GM21825 (cell line): ENCODE measurements around the gene RTL1.

Experiments used
- ATAC-seq: cut with Tn5 transposase; IDR thresholded peaks from one replicate; pipeline ENCODE4 v1.9.1; 2021; ENCODE audit warnings: mild to moderate bottlenecking, moderate library complexity; ENCODE audit not compliant: unreplicated experiment

RTL1 gene

DNA sequence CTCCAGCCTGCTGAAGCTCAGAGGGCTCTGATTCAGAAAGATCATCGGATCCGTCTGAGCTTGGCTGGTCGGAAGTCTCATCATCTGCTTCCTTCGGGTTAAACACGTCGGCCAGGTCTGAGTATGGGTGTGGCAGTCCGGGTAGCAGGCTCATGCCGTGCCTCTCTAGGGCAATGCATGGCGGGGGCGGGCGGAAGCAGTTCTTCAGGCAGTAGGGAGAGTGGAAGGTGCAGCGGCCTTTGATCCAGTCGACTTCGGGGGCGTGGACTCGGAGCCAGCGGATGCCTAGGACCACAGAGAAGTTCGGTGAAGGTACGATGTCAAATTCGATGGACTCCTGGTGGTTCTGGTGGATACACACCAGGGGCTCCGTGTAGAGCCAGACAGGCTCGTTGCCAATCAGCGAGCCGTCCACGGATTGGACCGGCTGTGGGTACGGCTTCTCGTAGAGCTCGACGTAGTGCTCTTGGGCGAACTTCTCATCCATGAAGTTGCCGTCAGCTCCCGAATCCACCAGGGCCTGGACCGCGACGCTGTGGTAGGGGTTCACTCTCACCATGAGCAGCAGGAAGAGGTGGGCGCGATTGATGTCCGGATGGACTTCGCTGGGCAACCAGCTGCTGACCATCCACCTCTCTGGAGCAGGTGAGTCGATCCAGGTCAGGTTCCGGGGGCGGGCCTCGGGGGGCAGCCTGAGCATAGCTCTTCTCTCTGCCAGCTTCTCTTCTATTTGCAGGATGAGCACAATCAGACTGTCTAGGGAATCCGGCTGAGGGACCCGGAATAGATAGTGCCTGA, 20.3 kb downstream of the RTL1 start:
- no peak for ATAC-seq

DNA sequence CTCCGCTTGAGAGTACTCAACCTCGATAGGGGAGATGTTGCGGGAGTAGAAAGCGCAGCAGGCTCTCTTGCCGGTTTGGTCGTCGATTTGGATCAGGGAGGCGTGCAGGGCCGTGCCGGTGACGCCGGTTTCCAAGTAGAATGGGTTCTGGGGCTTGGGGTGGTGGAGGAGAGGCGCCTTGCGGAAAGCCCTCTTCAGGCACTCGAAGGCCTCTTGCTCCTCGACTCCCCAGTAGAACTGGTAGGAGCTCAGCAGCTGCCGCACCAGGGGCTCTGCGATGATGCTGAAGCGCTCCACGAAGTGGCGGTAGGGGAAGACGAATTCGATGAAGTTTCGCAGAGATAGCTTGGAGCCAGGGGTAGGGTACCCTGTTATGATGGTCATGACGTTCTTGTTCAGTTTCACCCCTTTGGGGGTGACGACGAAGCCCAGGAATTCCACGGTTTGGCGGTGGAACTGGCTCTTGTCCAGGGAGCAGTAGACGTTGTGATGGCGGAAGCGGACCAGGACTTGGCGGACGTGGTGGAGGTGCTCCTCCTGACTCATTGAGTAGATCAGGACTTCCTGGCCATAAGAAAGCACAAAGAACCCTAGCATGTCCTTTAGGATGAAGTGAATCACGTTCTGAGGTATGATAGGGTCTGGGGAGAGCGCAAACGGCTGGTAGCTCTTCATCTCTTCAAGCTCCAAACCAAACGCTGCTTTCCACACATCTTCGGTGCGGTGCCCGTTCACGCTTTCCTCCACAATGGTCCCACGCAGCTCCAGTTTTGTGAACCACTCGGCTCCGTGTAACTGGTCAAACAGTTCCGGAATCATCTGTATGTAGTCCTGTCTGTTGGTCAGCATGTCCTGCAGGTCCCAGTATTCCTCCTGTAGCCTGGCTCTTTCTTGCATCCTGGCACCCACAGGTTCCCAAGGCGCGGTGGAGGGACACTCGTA, 21.2 kb downstream of the RTL1 start:
- no peak for ATAC-seq

DNA sequence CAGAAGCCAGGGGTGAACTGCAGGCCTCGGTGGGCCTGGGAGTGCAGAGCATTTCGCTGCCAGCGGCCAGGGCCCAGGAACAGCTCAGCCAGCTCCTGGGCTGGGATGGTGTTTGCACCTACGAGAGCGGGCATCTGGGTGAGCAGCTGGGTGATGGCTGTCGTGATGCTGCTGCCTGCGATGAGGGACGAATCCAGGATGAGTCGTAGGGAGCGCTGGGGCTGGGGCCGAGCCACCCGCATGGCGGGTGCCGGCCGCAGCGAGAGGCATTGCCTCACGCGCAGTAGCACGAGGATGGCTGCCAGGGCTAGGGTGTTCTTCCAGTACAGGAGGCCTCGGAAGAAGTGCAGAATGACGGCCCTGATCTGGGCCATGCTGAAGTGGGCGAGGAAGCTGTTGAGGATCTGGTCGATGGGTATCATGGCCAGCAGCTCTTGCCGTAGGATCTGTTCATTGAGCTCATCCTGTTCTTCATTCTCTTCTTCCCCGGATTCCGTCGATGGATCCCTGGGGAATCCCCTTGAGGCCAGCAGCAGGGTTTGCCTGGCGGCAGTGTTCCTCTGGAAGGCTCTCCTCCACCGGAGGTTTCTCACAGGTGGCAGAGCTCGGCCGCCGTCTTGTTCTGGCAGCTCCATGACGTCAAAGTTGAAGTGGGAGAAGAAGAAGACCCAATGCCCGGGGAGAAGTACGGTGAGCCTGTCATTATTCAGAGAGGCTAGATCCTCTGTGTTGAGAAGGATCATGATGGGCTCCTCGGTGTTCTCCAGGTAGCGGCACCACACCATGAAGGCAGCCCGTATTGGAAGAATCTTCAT, 22.1 kb downstream of the RTL1 start:
- ATAC-seq, result no peak

DNA sequence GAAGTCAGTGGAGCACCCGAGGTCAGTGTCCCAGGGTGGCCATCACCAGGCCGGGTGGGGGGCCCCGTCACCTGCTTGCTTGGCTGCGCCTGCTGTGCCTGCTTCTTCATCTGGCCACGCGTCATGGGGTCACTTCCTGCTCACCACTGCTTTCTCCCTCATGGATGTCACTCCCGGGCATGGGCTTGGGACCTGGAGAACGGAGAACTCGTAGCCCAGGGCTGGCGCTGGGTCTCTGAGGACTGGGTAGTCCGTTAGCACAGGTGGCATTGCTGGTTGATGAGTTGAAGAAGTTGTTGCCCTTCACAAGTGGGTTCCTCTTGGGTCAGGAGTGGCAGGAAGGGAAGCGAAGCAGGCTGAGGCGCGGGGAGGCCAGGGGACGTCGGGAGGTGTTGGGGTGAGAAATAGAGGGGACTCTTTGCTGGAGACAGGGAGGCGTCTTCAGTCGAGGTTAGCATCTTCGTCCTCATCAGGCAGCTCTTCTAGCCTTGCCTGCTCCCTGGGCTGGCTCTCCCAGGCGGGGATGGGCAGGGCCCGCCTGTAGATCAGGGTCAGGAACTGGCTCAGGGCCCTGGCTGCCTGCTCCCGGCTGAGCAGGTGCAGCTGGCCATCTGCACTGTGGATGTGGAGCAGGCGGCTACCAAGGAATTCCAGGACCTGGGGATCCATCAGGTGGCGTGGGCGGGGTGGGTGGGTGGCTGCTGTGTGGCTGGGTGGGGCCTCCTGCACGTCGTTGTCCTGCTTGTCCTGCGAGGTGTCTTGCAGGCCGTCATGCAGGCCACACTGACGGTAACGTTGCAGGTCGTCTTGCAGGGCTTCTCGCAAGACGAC, 23.0 kb downstream of the RTL1 start:
- ATAC-seq, result no peak

DNA sequence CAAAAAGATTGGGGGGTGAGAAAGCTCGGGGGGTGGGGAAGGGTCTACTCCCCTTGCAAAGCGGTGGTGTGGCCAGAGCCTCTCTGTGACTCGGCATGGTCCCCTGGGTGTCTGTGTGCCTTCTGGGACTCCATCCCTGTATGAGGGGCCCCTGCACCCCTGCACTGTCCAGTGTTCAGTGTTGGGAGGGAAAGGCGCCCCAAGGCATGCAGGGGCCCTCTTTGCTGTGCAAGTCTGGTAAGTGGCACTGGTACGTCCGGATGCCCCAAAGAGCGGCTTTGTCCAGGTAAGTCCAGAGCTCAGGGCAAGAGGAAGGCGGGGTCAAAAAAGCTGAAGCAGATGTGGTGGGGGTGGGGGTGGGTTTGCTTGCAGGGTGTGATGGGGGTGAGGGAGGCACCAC, 23.7 kb downstream of the RTL1 start:
- ATAC-seq, result no peak

DNA sequence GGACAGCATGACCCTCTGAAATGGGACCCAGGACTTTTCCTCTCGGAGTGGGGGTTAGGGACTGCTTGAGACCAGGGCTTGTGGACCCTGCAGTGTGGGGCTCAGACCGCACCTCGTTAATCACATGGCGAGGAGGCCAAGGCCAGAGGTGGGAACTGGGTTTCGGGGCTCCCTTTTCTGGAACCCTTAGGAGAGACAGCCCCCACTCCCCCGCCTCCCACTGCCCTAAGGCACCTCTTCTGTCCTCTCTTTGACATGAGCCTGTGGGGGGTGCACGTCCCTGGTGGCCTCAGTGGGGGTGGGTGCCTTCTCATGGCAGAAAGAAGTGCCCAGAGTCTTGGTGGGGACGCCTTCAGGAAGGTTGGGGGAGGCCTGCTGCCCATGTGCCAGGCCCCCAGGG, 24.3 kb downstream of the RTL1 start:
- ATAC-seq, result no peak

DNA sequence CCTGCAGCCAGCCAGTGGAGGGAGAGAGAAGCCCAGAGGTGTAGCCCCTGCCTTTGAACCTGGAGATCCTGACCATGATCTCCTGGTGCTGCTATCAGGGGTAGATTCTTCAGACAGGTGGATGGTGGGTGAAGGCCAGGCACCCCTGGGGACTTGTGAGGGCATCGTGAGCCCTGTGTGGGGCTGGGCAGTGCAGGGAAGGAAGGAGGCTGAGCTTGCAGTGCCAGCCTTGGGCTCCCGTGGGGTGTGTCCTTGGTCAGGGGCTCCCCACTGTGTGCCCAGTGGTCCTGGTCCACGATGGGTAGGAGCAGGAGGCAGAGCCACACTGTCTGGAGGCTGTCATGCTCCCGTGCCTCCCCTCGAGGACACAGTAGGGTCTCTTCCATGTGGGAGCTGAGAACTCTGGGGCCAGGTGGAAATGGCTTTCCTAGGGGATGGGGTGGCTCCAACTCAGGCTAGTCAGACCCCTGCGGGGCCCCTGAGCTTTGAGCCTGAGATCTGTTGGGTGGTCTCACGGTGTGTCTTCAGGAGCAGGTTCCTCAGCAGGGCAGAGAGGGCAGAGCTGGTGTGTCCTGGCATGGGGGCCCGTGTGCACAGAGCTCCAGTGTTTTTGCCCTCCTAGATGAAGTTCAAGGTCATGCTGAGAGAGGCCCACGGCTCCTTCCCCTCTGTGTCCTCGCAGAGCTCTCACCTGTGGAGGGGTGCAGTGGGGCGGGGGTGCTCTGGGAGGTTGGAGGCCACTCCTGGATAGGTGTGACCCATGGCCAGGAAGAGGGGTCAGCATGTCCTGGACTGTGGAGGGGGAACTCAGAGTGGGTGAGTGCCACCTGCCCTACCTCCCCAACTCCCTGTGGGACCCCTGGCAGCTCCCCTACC, 25.0 kb downstream of the RTL1 start:
- no peak for ATAC-seq

DNA sequence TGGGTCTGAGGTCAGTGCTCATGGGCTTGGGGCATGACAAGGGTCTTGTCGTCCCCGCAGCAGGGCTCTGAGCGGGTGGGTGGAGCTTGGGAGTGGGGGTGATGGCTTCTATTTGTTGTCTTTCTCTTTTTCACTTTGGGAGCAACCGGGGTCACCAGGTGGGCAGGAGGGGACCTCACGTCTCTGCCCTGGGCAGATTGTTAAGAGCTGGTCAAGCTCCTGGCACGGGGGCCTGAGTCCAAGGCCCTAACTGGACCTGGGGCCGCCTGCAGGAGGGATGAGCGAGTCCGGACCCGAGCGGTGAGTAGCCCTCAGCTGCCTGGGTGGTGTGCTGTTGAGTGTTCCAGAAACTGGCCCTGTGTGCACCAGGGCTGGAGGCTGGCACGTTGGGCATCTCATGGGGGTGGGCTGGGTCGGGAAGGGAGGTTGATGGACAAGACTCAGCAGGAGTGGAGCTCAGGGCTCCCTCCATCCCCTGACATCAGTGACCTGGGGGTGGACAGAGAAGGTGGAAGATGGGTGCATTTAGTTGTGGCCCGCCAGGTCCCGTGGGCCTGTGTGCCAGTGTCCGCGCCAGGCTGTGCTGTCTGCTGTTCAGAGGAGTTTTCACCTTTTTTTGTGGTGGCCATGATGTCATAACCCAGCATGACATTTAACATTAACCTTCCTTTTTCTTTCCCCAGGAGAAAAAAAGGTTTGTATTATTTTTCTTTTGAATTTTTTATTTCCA, 27.5 kb downstream of the RTL1 start:
- no peak for ATAC-seq

DNA sequence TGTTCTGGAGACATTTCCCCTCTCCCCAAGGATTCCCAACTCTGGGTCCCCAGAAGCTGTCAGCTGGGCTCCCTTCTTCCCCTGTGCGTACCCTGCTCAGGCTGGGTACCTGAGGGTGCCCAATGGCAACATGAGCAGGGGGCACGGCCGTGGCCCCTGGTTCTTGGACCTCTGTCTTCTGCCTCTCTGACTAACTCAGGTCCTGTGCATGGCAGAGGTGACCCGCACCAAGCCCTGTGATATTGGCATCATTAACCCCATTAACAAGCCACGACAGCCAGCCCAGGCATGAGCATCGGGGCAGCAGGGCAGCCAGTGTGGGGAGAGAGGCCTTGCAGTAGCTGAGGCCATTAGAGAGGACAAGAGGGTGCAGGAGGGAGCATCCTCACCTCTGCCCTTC, 28.4 kb downstream of the RTL1 start:
- ATAC-seq, result no peak

DNA sequence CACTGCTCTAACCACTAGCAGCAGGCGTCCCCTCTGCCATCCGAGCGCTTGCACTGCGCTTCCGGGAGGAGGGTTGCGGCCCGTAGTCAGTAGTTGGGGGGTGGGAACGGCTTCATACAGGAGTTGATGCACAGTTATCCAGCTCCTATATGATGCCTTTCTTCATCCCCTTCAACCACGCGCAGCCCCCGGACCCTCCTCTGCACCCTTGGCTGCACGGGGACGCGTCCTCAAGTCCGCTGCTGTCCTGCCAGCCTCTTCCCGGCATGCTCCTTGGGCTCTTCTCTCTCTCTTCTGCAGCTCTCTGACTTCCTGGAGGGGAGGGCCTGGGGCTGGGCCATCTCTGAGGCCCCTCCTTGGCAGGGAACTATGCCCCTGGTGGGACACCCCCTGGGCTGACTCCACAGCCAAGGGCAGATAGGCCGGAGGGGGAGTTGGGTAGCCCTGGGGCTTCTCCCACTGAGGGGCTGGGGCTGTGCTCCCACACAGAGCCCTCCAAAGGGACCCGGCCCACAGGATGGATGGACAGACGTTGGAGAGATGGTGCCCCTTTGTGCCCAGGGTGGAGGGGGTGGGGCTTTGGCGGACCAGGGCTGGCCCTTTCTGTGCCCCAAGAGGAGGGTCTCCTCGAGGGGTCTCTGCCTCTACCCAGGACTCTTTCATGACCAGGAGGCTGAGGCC, 29.0 kb downstream of the RTL1 start:
- no peak for ATAC-seq

DNA sequence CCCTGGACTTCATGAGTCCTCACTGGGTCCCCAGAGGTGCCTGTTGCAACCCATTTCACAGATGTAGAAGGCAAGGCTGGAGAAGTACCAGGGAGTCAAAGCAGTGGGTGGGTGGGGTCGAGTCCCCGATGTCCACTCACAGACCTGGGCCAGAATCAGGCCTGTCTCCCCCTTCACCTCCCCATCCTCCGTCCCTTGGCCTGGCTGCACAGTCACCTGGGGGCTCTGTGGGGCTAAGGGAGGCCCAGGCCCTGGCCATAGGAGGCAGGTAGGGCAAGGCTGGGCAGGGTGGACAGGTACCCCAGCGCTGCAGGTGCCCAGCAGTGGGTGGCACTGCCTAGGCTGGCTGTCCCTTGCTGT, 29.5 kb downstream of the RTL1 start:
- ATAC-seq, result no peak

DNA sequence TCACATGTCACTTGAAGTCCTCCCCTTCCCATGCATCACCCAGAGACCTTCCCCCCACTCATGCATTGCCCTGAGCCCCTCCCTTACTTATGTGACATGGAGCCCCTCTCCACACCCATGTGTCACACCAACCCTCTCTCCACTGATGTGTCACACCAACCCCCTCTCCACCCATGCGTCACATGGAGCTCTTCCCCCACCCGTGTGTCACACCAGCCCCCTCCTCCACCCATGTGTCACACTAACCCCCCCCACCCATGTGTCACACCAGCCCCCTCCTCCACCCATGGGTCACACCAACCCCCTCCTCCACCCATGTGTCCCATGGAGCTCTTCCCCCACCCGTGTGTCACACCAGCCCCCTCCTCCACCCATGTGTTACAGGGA, 30.4 kb downstream of the RTL1 start:
- no peak for ATAC-seq

DNA sequence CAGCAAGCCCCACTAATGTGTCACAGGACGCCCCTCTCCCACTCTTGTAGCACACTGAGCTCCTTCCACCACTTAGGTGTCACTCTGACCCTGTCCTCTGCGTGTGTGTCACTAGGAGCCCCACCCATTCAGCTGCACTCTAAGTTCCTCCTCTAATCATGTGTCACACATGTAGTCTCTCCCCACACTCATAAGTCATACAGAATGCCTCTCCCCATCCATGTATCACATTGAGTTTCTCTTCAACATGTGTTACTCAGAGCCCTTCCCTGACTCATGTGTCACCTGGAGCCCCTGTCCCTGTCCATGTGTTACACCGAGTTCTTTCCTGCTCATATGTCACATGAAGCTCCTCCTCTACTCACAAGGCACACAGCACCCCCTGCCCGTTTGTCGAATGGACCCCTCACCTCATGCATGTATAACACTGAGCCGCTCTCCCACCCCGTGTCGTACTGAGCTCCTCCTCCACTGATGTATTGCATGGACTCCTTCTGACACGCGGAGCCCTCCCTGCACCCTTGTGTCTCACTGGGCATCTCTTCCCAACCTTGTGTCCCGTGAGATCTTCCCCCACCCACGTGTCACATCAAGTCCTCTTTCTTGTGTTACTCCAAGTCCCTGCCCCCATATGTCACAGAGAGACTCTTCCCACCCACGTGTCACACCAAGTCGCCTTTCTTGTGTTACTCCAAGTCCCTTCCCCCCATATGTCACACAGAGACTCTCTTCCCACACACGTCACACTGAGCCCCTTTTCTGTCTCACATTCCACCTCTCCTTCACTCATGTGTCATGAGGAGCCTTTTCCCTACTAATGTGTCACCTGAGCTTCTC, 31.0 kb downstream of the RTL1 start:
- no peak for ATAC-seq

DNA sequence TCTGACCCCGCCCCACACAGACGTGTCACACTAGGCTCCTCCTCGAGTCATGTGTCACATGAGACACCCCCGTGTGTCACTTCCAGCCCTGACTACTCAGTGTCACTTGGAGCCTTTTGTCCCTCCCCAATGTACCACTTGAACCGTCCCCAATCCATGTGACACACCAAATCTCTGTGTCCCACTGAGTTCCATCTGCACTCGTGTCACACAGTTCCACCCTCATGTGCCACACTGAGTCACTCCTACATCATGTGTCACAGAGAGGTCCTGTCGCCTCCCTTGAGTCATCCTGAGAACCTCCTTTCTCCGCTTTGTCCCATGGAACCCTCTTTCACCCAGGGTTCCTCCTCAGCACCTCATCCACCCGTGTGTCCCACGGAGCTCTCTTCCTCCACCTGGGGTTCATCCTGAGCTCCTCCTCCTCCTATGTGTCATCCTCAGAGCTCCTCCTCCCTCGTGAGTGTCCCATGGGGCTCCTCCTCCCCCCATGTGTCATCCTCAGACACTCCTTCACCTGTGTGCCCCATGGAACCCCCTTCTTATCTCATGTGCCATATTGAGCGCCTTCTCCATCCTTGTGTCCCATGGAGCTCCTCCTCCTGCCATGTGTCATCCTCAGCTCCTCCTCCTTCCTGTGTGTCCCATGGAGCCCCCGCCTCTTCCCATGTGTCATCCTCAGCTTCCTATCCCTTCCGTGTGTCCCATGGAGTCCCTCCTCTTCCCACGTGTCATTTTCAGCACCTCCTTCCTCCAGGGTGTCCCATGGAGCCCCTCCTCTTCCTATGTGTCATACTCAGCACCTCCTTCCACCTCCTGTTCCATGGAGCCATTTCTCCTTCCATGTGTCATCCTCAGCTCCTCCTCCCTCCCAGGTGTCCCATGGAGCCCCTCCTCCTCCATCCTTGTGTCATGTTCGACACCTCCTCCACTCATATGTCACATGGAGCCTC, 32.0 kb downstream of the RTL1 start:
- ATAC-seq, result no peak

DNA sequence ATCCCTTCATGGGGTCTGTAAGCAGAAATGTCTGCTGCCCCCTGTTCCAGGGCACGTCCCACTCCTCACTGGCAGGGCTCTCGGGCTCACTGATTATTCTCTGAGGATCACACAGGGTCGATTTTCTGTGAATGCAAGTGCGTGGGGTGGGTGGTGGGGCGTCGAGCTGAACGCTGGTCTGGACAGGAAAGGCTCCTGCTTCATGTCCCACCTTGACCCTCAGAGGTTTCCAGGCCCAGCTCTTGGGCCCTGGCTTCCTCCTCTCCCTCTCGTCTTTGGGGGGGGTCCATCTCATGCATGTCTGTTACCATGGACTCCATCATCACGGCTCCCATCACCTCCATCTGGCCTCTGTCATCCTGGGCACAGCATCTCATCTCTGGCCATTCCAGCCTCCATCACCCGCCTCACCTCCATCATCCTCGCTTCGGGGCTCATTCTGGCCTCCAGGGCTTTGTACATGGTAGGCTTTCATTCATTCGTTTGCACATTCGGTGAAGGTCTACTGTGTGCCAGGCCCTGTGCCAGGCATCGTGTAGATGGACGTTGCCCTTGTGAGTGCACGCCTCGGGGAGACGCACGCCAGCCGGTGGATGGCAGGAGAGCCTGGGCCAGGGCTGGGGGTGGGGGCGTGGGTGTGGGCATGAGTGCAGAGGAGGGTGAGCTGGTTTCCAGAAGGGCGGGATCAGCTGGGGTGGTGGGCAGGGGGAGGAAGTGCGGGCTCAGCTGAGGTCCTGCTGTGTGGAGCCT, 34.7 kb downstream of the RTL1 start:
- no peak for ATAC-seq
